Effector memory CD8-positive, alpha-beta T cell (primary cell): ENCODE measurements around the gene GSE1.
A peak's percentile ranks its signal among the peaks of the same experiment; 100 is the strongest.

Source experiments
- ATAC-seq: fragments of 150-1000 bp; cut with Tn5 transposase; replicated peaks from 2 replicates; pipeline ENCODE4 v1.10.0; 2021; ENCODE audit warnings: mild to moderate bottlenecking, moderate library complexity
- DNase-seq, 3 experiments: peaks; one replicate each; pipeline ENCODE4 v3.0.0; 2021
- H3K27ac Mint-ChIP-seq, 2 donors: one replicate each; pipeline ENCODE4 v1.8.0; 2022; ENCODE audit warnings: mild to moderate bottlenecking in 2 of 2, mixed read lengths in 2 of 2, moderate library complexity in 2 of 2
- H3K27me3 Mint-ChIP-seq, 2 donors: one replicate each; pipeline ENCODE4 v1.8.0; 2022; ENCODE audit warnings: mixed read lengths in 2 of 2
- H3K36me3 Mint-ChIP-seq: one replicate; pipeline ENCODE4 v1.8.0; 2022; ENCODE audit warnings: mild to moderate bottlenecking, moderate library complexity, mixed read lengths; ENCODE audit not compliant: insufficient read depth
- H3K4me1 Mint-ChIP-seq, 2 donors: one replicate each; pipeline ENCODE4 v1.8.0; 2022; ENCODE audit warnings: low read depth in 2 of 2, mixed read lengths in 2 of 2
- H3K4me3 Mint-ChIP-seq, 2 donors: one replicate each; pipeline ENCODE4 v1.8.0; 2022; ENCODE audit warnings: mild to moderate bottlenecking in 2 of 2, mixed read lengths in 2 of 2, moderate library complexity in 2 of 2
- H3K9me3 Mint-ChIP-seq, 2 donors: one replicate each; pipeline ENCODE4 v1.8.0; 2022; ENCODE audit warnings: mixed read lengths in 2 of 2

The GSE1 gene

DNA sequence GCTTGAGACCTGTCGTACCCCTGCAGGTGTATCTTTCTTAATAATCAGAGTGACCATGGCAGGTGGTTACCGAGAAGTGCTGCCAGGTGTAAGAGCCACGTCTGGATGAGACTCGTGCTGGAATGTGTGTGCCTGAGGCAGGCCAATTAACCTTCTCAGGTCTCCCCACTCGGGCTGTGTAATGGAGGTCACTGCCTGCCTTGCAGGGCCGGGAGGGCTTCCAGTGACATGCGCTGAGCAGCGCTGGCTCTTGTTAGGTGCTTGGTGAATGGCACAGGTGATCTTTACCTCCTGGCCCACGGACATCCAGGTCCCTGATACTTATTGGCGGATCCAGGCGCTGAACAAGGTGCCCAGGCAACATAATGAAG, 4.6 kb upstream of the GSE1 start:
- ATAC-seq (no peak), DNase-seq (no peak)
- H3K27me3 Mint-ChIP-seq, result no peaks in the 10 kb centered on the region
- H3K4me3 Mint-ChIP-seq, result no peak overlapping the region
- no peaks in the 10 kb centered on the region for H3K9me3 Mint-ChIP-seq
- H3K36me3 Mint-ChIP-seq, result peaks cover 13% of the 10 kb centered on the region
- H3K4me1 Mint-ChIP-seq, result peaks cover 31 to 37% of the 10 kb centered on the region in 2 donors
- peak overlapping the region in 1 of 2 donors; percentile 73 for H3K27ac Mint-ChIP-seq

DNA sequence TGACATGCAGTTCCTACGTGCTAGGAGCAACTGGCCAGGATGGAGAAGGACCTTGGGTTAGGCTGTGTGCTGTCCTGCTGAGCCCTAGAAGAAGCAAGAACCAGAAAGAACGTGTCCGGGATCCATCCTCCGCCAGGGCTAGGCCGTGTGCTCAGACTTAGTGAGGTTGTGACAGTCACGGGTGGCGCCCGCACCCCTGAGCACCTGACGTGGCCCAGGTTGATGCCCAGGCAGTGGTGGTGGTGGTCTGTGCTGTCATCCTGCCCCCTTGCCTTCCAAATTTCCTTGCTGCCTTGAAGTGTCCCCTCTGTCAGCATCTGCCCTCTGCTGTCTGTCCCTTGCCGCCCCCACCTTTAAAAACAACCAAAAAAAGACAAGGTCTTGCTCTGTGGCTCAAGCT, 4.2 kb upstream of the GSE1 start:
- no peak for ATAC-seq
- Mint-ChIP-seq H3K27me3 (no peaks in the 10 kb centered on the region), H3K4me3 (no peak overlapping the region)

DNA sequence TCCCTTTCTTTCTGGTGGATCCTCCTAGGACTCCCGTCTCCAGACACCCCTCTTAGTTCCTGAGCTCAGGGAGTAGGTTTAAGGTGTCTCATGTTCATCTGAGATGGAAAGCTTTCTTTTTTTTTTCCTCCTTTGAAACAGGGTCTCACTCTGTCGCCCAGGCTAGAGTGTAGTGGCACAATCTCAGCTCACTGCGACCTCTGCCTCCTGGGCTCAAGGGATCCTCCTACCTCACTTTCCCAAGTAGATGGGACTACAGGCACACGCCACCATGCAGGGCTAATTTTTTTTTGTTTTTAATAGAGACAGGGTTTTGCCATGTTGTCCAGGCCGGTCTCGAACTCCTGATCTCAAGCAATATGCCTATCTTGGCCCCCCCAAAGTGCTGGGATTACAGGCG, 3.6 kb upstream of the GSE1 start:
- H3K36me3 Mint-ChIP-seq, result peaks cover 16% of the 10 kb centered on the region
- no peaks in the 10 kb centered on the region for H3K27me3 Mint-ChIP-seq
- DNase-seq (no peak), ATAC-seq (no peak)
- peaks cover 31 to 37% of the 10 kb centered on the region in 2 donors for H3K4me1 Mint-ChIP-seq
- no peaks in the 10 kb centered on the region for H3K9me3 Mint-ChIP-seq
- peak overlapping the region; percentile 77 to 86 for H3K4me3 Mint-ChIP-seq
- peak overlapping the region; percentile 44 to 73 for H3K27ac Mint-ChIP-seq

More for the DNA sequence above, 4.2 kb upstream of the GSE1 start:
- Mint-ChIP-seq H3K9me3 (no peaks in the 10 kb centered on the region), H3K36me3 (peaks cover 13% of the 10 kb centered on the region), H3K4me1 (peaks cover 31 to 37% of the 10 kb centered on the region in 2 donors), H3K27ac (peak overlapping the region in 1 of 2 donors; percentile 73)
- no peak for DNase-seq

DNA sequence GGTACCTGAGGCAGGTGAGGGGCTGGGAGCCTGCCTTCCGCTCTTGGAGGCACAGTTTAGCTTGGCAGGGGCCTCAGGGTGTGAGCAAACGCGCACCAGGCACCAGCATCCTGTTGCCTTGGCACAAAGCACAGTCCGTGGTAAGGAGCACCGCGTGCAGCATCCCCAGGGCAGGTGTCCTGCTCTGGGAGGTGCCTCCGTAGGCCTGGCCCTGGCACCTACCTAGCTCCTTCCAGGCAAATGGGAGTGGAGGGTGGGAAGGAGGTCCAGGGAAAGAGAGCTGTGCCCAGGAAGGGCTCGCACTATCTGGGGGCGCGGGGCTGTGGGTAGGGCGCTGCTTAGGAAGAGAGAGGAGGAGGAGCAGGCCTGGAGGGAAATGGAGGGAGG, 3.1 kb upstream of the GSE1 start:
- H3K4me1 Mint-ChIP-seq, result peaks cover 33 to 37% of the 10 kb centered on the region in 2 donors
- peaks cover 19% of the 10 kb centered on the region for H3K36me3 Mint-ChIP-seq
- no peaks in the 10 kb centered on the region for H3K9me3 Mint-ChIP-seq
- peak overlapping the region; percentile 44 to 73 for H3K27ac Mint-ChIP-seq
- DNase-seq (no peak), ATAC-seq (no peak)
- peak overlapping the region; percentile 77 to 86 for H3K4me3 Mint-ChIP-seq
- H3K27me3 Mint-ChIP-seq, result no peaks in the 10 kb centered on the region

DNA sequence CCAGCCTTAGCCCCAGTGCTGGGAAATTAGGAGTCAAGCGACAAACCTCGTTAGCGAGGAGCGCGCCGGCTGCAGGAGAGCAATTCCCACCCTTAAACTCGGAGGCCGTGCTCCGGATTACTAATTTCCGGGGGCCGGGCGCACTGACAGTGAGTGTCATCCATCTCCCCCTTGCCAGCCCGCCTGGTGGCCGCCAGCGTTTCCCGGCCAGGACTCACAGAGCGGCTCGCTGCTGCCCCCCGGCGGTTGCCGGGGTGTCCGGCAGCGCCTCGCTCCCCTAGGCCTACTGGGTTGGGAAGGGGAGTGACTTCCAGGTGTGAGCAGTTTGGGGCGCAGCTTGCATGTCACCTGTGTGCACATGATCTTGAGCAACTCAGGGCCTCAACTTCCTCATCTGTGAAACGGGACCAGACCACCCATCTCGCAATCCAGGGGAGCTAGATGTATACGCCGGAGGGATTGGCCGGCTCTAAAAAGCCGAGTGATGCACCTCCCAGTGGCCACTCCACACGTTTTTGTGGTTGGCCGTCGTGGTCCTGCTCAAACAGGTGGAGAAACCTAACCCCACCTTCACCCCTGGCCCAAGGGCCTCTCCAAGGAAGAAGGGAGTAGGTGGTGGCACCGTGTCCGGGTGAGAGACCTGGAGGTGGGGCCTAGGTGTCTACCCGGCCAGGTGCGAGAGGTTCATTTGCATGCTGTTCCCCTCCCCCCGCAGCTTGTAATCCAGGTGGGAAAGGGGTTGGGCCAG, 2.5 kb upstream of the GSE1 start:
- peaks cover 17% of the 10 kb centered on the region for H3K36me3 Mint-ChIP-seq
- H3K4me1 Mint-ChIP-seq, result peaks cover 34 to 37% of the 10 kb centered on the region in 2 donors
- ATAC-seq (peak; percentile 69), DNase-seq (peak; percentile 87 to 89 (median 89))
- peak overlapping the region; percentile 77 to 86 for H3K4me3 Mint-ChIP-seq
- peak overlapping the region; percentile 44 to 73 for H3K27ac Mint-ChIP-seq
- H3K9me3 Mint-ChIP-seq, result no peaks in the 10 kb centered on the region
- no peaks in the 10 kb centered on the region for H3K27me3 Mint-ChIP-seq

DNA sequence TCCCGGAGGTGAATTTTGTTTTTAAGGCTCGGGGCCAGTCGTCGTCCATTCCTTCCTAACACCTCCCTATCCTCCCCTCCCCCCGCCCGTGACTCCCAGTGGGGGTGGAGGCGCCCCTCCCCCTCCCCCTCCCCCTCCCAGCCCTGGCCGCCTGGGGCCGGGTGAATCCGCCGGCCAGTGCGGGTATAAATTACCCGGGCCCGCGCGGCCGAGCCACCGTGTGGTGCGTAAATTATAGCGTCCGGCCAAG, 2.0 kb upstream of the GSE1 start:
- DNase-seq, result no peak
- Mint-ChIP-seq H3K4me3 (peak overlapping the region; percentile 77 to 86), H3K9me3 (no peaks in the 10 kb centered on the region), H3K36me3 (peaks cover 22% of the 10 kb centered on the region), H3K4me1 (peaks cover 35 to 36% of the 10 kb centered on the region in 2 donors), H3K27me3 (no peaks in the 10 kb centered on the region), H3K27ac (peak overlapping the region in 1 of 2 donors; percentile 73)
- ATAC-seq, result no peak

DNA sequence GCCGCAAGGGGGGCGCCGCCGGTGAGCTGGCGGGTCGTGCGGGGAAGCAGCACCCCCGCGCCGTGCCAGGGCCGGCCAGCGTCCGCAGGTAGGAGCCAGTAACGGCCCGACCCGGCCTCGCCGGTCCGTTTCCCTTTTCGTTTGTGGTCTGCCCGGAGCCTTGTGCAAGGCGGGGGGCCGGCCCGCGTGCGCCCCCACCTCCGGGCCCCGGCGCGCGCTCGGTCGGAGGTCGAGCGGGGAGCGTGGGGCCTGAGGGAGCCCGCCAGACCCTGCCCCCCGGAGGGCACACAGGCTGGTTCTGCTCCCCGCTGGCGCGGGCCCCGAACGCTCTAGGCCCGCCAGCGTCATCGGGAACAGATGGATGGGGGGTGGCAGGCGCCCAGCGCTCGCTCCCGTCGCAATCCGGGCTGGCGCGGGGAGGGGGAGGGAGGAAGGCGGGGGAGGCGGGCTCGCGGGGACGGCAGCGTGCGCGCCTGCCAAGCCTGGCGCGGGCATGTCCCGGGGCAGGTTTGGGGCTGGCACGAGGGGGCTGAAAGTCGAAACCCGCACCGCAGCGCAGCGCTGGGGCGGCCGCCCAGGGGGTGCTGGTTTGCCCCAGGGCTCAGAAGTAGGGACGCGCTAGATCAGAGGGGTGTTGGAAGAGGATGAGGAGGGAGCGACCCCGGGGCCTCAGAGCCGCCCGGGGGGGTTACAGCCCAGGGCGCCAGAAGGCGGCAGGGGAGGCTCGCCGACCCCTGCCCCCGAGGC, 1.5 kb upstream of the GSE1 start:
- peak overlapping the region; percentile 70 to 80 for H3K4me3 Mint-ChIP-seq
- DNase-seq, result peak; percentile 30 to 46 (median 31)
- H3K4me1 Mint-ChIP-seq, result peaks cover 36 to 38% of the 10 kb centered on the region in 2 donors
- H3K27me3 Mint-ChIP-seq, result no peaks in the 10 kb centered on the region
- peak; percentile 10 for ATAC-seq
- H3K36me3 Mint-ChIP-seq, result peaks cover 22% of the 10 kb centered on the region
- H3K9me3 Mint-ChIP-seq, result no peaks in the 10 kb centered on the region
- H3K27ac Mint-ChIP-seq, result no peak overlapping the region

DNA sequence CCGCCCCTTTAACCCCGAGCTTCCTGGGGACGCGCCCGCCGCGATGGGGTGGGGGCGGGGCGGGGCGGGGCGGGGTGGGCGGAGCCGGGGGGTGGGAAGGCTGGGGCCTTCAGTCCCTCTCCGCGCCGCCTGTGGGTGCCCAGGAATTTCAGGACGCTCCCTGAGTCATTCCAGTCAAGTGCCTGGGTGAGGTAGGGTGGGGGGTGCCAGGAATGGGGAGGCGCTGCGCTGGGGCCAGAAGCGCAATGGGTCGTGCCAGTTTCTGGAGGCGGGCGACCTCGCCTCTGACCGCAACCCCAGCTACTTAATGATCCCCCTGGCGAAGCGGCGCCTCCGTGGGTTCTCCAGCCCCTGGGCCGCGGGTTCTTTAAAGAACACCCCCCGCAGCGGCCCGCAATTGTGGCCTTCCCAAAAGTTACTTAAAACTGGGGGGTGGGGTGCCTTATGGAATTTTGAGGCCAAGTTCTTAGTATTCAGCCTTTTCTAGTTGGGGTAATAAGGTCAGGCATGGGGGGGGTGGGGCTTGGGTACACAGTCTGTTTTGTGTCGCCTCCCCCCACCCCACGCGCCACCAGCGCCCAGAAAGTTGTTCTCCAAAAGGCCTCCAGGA, 826 bp upstream of the GSE1 start:
- Mint-ChIP-seq H3K4me3 (peak overlapping the region; percentile 70 to 80), H3K4me1 (peaks cover 41 to 43% of the 10 kb centered on the region in 2 donors), H3K9me3 (no peaks in the 10 kb centered on the region), H3K36me3 (peaks cover 20% of the 10 kb centered on the region), H3K27me3 (no peaks in the 10 kb centered on the region), H3K27ac (no peak overlapping the region)
- ATAC-seq (peak; percentile 3), DNase-seq (peak in 1 of 3 experiments; percentile 40)

DNA sequence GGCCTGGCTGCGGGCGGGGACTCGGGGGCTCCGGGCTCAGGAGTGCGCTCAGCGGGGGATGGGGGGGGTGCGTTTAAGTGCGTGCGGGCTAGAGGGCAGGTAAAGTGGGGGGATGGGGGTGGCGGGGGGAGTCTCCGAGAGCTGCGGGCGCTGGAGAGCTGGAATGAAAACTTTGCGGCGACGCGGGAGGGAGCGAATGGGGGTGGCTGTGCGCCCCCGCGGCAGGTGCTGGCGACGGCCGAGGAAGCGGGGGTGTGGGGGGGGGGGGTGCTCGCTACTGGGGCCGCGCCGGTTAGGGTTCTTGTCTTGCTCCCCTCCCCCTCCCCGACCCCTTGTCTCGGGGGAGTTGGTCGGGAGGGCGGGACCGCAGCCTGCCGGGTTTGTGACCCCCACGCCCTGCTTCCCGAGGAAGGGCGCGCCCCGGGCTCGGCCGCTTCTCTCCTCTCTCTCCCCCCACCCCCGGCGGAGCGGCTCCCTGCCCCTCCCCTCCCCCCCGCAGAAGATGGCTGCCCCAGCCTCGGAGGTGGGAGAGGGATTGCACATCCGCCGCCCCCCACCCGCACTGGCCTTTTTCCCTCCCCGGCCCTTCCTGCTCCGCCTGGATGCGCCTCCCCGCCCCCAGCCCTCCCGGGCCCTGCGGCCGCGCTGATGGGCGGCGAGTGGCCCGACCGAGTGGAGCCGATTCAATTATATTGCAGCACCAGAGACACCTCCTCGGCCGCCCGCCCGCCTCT, 649 bp downstream of the GSE1 start:
- H3K27me3 Mint-ChIP-seq, result no peaks in the 10 kb centered on the region
- ATAC-seq (no peak), DNase-seq (no peak)
- no peaks in the 10 kb centered on the region for H3K9me3 Mint-ChIP-seq
- peak overlapping the region; percentile 77 to 80 for H3K4me3 Mint-ChIP-seq
- H3K36me3 Mint-ChIP-seq, result peaks cover 23% of the 10 kb centered on the region
- H3K4me1 Mint-ChIP-seq, result peaks cover 36 to 48% of the 10 kb centered on the region in 2 donors
- no peak overlapping the region for H3K27ac Mint-ChIP-seq

DNA sequence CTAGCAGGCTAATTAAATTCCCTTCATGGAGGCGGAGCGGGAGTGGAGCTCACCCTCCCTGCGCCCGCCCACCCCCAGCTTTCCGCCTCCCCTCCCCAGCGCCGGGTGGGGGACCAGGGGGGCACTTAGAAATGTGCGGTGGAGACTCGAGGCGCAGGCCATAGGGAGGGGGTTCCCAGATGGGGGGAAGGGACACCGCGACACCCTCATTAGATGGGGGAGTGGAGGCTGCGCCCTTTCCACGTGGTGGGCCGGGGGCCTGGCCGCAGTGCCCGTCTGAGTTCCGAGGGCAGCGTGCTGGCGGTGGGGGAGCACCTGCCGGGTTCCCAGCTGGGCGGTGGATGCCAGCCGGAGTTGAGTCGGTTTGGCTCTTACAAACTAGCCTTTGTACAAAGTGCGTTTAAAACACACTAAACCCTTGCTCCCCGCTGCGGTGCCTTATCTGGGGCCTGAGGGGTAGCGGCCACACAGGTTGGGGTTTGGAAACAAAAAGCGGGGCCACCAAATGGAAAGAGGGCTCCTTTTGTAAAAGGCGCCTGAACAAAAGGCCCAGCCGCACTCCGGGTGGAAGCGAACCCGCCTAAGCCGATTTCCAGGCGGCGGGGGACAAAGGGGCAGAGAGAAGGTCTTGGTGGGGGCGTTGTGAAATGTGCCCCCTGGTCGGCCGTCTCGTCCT, 1.4 kb downstream of the GSE1 start:
- peaks cover 37 to 44% of the 10 kb centered on the region in 2 donors for H3K4me1 Mint-ChIP-seq
- ATAC-seq (no peak), DNase-seq (no peak)
- no peaks in the 10 kb centered on the region for H3K9me3 Mint-ChIP-seq
- peak overlapping the region; percentile 77 to 80 for H3K4me3 Mint-ChIP-seq
- no peaks in the 10 kb centered on the region for H3K27me3 Mint-ChIP-seq
- no peak overlapping the region for H3K27ac Mint-ChIP-seq
- peaks cover 20% of the 10 kb centered on the region for H3K36me3 Mint-ChIP-seq

DNA sequence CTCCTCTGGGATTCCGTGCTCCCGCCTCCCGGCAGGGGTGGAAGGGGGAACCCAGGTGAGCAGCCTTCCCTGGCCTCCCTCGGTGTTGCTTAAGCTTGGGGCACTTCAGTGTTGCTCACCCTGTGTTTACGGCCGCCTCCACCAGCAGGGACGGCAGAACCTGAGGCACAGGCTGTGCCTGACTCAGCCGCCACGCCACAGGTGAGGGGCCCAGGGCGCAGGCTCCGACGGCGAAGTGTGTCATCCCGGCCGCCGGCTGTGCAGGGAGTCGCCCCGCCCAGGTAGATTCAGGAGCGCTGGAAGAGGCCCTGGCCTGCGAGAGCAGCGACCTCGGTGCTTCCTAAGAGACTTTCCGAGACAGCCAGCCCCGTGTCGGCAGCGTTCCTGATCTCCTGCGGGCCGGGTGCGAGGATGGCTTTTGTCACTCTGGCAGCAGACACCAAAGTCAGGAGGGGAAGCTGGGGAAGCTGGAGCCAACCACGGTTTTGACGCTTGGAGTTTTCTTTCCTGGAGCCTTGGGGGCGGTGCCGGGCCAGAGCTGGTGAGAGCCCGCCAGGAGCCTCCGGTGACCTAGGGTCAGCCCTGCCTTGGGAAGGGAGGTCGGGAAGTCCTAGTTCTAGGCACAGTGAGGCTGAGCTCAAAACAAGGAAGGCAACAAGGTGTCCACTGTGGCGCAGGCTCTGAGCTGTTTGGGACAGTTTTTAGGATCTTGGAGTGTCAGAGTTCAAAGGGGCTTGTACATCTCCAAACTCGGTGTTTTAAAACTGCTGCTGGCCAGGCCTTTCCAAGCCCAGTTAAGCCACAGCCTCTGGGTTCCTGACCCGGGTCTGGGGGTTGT, 2.1 kb downstream of the GSE1 start:
- no peaks in the 10 kb centered on the region for H3K27me3 Mint-ChIP-seq
- peaks cover 32 to 36% of the 10 kb centered on the region in 2 donors for H3K4me1 Mint-ChIP-seq
- DNase-seq (peak in 1 of 3 experiments; percentile 29), ATAC-seq (peak; percentile 13)
- H3K9me3 Mint-ChIP-seq, result no peaks in the 10 kb centered on the region
- H3K27ac Mint-ChIP-seq, result peak overlapping the region; percentile 19 to 44
- peak overlapping the region; percentile 77 to 80 for H3K4me3 Mint-ChIP-seq
- H3K36me3 Mint-ChIP-seq, result peaks cover 22% of the 10 kb centered on the region

DNA sequence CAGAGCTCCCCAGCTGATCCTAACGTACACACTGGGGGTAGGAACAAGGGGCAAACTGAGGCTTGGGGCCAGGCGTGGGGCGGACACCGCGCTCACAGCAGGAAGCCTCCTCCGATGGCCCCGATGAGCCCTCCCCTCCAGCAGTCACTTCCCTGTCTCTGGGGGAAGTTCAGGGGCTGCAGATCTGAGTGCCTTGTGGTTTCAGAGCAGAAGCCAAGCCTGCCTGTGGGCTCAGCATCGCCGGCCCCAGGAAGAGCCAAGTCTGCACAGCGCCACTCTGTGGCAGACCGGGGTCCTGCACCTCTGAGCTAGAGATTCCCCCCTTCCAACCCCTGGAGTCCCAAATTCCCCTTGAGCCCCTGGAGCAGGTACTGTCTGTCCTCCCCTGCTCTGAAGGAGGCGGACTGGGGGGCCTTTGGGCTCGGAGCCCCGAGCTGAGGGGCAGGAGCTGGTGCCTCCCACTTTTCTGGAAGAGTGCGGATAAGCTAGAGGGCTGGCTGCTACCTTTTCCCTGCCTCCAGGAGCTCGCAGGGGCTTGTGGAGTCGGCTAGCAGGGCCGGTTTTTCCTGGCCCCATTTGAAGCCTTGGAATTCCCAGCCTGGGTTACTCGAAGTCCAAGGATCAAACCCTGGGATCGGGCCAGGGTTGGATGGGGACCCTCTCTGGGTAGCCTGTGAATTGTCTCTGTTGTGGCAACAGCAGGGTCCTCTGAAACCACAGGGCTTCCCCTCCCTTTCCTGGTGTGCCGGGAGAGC, 2.9 kb downstream of the GSE1 start:
- DNase-seq (peak; percentile 82 to 84 (median 83)), ATAC-seq (peak; percentile 67)
- Mint-ChIP-seq H3K27ac (peak overlapping the region; percentile 19 to 62), H3K4me3 (peak overlapping the region; percentile 77 to 80), H3K4me1 (peaks cover 33 to 39% of the 10 kb centered on the region in 2 donors), H3K27me3 (no peaks in the 10 kb centered on the region), H3K9me3 (no peaks in the 10 kb centered on the region), H3K36me3 (peaks cover 26% of the 10 kb centered on the region)
